MCF 10A (cell line): ENCODE results near the gene SPTB. TPM values are rescaled to one million over a fixed set of nuclear protein-coding genes. Genes with fewer than 3 reads are reported as not detected.

Source experiments
- BruUV-seq: library from RNA; stranded (reverse); fragments of 400-500 nt; replicated peaks from 2 replicates; lab custom pipeline; 2021; lab: Mats Ljungman, UMichigan
- CTCF ChIA-PET: fragments of 300-600 bp; sonication (Branson Sonifier 250); formaldehyde crosslinking; extraction: SDS; loops from one replicate; lab custom pipeline; 2021; ENCODE audit warnings: antibody characterized with exemption, inconsistent platforms; lab: Yijun Ruan, JAX
- POLR2A ChIA-PET: fragments of 300-600, 350-650 bp; sonication (Branson Sonifier 250); formaldehyde crosslinking; extraction: SDS; loops from one replicate; lab custom pipeline; 2020; ENCODE audit warnings: antibody characterized with exemption, inconsistent platforms; lab: Yijun Ruan, JAX
- DNase-seq: peaks from one replicate; pipeline ENCODE4 v3.0.0-alpha.2; 2018; ENCODE audit not compliant: unreplicated experiment
- H3K27ac Mint-ChIP-seq: one replicate; pipeline ENCODE4 v1.8.0; 2022; ENCODE audit warnings: mild to moderate bottlenecking, low read depth, mixed read lengths; ENCODE audit not compliant: unreplicated experiment
- H3K27me3 Mint-ChIP-seq: one replicate; pipeline ENCODE4 v1.8.0; 2022; ENCODE audit warnings: mixed read lengths; ENCODE audit not compliant: insufficient read depth, unreplicated experiment
- H3K36me3 Mint-ChIP-seq: one replicate; pipeline ENCODE4 v1.8.0; 2022; ENCODE audit warnings: mild to moderate bottlenecking, moderate library complexity, mixed read lengths; ENCODE audit not compliant: insufficient read depth, unreplicated experiment
- H3K4me1 Mint-ChIP-seq: one replicate; pipeline ENCODE4 v1.8.0; 2022; ENCODE audit warnings: mixed read lengths; ENCODE audit not compliant: insufficient read depth, unreplicated experiment
- H3K4me3 Mint-ChIP-seq: one replicate; pipeline ENCODE4 v1.8.0; 2022; ENCODE audit warnings: mild to moderate bottlenecking, moderate library complexity, mixed read lengths; ENCODE audit not compliant: unreplicated experiment
- H3K9me3 Mint-ChIP-seq: one replicate; pipeline ENCODE4 v1.8.0; 2022; ENCODE audit warnings: mixed read lengths; ENCODE audit not compliant: unreplicated experiment
- intact Hi-C: fragments of 100-400 bp; cut with micrococcal nuclease; formaldehyde crosslinking; loops from 2 replicates; pipeline ENCODE4 v1.14.1; 2022
- total RNA-seq: library from RNA; stranded (reverse); gene quantifications from 2 replicates; pipeline ENCODE4 v1.2.3, GENCODE V29; 2022
- TF ChIP-seq, protein P1 (sequence below): fragments of 200-600 bp; IDR thresholded peaks from one replicate; pipeline ENCODE4 v1.8.0; 2022; ENCODE audit warnings: antibody characterized with exemption, mild to moderate bottlenecking; ENCODE audit not compliant: unreplicated experiment

The SPTB gene
- total RNA-seq, 1 experiment from 2014 or later = 1.3 TPM

- ChIA-PET CTCF (interaction anchor here (0.6 to 1.6 kb wide), 2 partner anchors 81 to 264 kb away, joined by 3 read pairs; no protein-coding TSS in a partner anchor), POLR2A (no interaction called here)
- Mint-ChIP-seq H3K27me3 (no peaks in the 10 kb centered on the region), H3K4me3 (no peak overlapping the region), H3K36me3 (peaks cover 64% of the 10 kb centered on the region), H3K9me3 (no peaks in the 10 kb centered on the region), H3K4me1 (no peaks in the 10 kb centered on the region), H3K27ac (no peak overlapping the region)
- DNase-seq = no peak
- TF ChIP-seq, protein P1, sequence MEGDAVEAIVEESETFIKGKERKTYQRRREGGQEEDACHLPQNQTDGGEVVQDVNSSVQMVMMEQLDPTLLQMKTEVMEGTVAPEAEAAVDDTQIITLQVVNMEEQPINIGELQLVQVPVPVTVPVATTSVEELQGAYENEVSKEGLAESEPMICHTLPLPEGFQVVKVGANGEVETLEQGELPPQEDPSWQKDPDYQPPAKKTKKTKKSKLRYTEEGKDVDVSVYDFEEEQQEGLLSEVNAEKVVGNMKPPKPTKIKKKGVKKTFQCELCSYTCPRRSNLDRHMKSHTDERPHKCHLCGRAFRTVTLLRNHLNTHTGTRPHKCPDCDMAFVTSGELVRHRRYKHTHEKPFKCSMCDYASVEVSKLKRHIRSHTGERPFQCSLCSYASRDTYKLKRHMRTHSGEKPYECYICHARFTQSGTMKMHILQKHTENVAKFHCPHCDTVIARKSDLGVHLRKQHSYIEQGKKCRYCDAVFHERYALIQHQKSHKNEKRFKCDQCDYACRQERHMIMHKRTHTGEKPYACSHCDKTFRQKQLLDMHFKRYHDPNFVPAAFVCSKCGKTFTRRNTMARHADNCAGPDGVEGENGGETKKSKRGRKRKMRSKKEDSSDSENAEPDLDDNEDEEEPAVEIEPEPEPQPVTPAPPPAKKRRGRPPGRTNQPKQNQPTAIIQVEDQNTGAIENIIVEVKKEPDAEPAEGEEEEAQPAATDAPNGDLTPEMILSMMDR = no peak
- intact Hi-C loops = no loop called here
- BruUV-seq = no TSS peak
These were observed 137.7 kb downstream of the SPTB start for GRCh38 chr14:64741961-64742360.

DNA sequence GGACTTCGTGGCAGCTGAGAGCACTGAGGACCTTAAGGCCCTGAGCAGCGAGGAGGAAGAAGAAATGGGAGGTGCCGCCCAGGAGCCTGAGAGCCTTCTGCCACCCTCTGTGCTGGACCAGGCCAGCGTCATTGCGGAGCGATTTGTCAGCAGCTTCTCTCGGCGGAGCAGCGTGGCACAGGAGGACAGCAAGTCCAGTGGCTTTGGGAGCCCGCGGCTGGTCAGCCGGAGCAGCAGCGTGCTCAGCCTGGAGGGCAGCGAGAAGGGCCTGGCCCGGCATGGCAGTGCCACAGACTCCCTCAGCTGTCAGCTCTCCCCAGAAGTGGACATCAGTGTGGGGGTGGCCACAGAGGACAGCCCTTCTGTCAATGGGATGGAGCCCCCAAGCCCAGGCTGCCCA lies 138.5 kb downstream of the SPTB start:
- Mint-ChIP-seq H3K9me3 (no peaks in the 10 kb centered on the region), H3K4me3 (no peak overlapping the region), H3K27me3 (no peaks in the 10 kb centered on the region), H3K4me1 (no peaks in the 10 kb centered on the region), H3K36me3 (peaks cover 57% of the 10 kb centered on the region), H3K27ac (no peak overlapping the region)
- BruUV-seq = no TSS peak
- TF ChIP-seq, protein P1 = no peak
- no peak for DNase-seq
- ChIA-PET POLR2A (interaction anchor here (0.7 kb wide), 1 partner anchor 34 kb away, joined by 3 read pairs; no protein-coding TSS in a partner anchor), CTCF (interaction anchor here (0.7 to 1.6 kb wide), 2 partner anchors 82 to 152 kb away, joined by 3 read pairs; no protein-coding TSS in a partner anchor)
- intact Hi-C loops = no loop called here

DNA sequence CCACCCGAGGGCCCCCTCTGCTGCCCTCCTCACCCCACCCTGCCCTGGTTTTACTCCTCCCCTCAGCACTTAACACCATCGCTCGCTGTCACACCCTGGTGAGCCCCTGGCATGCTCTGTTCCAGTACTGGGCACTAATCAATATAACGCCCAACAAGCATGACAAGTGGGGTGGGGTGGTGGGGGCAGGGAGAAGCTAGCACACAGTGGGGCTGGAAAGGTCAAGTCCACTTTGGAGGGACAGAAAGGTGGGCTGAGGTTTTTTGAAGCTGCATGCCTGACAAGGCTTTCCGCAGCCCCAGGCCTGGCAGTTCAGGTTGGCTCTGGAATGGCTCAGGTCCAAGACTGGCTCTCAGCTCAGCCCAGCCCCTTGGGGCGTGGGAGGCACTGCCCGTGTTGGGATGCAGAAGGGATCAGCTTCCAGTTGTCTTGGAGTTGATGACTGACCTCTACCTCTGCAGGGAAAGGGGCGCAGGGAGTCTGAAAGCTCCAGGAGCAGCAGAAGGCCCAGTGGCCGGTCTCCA lies 141.4 kb downstream of the SPTB start:
- CTCF ChIA-PET = interaction anchor here (0.5 to 1.1 kb wide), 3 partner anchors 31 to 139 kb away, joined by 3 to 5 read pairs (median 3); no protein-coding TSS in a partner anchor
- intact Hi-C loops = no loop called here
- Mint-ChIP-seq H3K27ac (no peak overlapping the region), H3K27me3 (no peaks in the 10 kb centered on the region), H3K4me1 (no peaks in the 10 kb centered on the region), H3K4me3 (no peak overlapping the region), H3K36me3 (peaks cover 53% of the 10 kb centered on the region), H3K9me3 (no peaks in the 10 kb centered on the region)
- no peak for DNase-seq
- POLR2A ChIA-PET = interaction anchor here (0.7 to 0.9 kb wide), 2 partner anchors 12 to 23 kb away, joined by 3 to 5 read pairs; no protein-coding TSS in a partner anchor
- no TSS peak for BruUV-seq
- TF ChIP-seq, protein P1 = no peak

DNA sequence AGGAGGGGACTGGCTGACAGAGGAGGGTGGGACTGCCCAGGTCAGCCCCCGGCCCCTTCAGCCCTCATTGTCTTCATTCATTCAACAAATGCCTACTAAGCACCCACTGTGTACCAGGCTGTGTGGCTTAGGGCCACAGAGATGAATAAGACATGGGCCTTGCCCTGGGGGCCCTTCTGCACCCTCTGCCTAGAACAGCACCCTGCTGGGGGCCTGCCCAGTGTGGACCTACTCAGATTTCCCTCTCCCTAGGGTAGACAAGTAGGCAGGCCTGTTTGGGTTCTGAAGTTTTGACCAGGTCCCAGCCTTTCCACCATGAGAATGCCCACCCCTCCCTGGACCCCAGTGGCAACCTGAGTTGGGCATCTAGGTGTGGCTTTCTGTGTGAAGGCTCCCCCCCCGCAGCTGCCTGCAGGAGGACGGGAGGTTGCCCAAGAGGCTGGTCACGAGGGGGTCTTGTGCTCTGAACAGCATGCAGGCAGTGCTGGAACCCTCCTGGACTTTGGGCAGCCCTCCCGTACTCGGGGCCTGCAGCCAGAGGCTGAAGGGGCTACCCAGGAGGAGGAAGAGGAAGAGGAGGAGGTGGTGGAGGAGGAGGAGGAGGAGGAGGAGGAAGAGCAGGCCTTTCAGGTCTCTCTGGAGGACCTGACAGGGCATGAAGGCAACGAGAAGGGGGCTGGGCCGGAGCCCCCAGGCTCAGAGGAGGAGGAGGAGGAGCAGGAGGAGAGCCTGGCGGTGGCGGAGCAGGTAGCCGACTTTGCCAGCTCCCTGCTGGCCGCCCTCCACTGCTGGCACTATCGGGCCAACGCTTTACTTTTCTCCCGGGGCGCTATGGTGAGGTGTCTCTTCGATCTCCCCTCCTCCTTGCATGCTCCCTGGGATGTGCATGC lies 142.1 kb downstream of the SPTB start:
- Mint-ChIP-seq H3K27me3 (no peaks in the 10 kb centered on the region), H3K27ac (no peak overlapping the region), H3K36me3 (peaks cover 60% of the 10 kb centered on the region), H3K4me3 (no peak overlapping the region), H3K4me1 (no peaks in the 10 kb centered on the region), H3K9me3 (no peaks in the 10 kb centered on the region)
- TF ChIP-seq, protein P1 = no peak
- no TSS peak for BruUV-seq
- intact Hi-C loops = no loop called here
- POLR2A ChIA-PET = interaction anchor here (0.6 kb wide), 1 partner anchor 56 kb away, joined by 3 read pairs; no protein-coding TSS in a partner anchor
- CTCF ChIA-PET = interaction anchor here (0.5 kb wide), 1 partner anchor 140 kb away, joined by 3 read pairs; no protein-coding TSS in a partner anchor
- no peak for DNase-seq
